SKM-1 (cell line): ENCODE measurements around the gene OPTN.
"Not testable (repeated sequence)": the region's sequence is repeated elsewhere in the genome, so short reads cannot be mapped to it uniquely, and the experiment has no call there.

Source experiments
- DNase-seq: peaks from one replicate; lab custom pipeline; 2025; ENCODE audit not compliant: unreplicated experiment; lab: John Stamatoyannopoulos, UW

Gene OPTN

GRCh38 chr10:13099666-13100348, at the start of gene OPTN:
Gene OPTN, plus strand, starts transcription at chr10:13100163. Its CDS starts 8,960 bp downstream, at chr10:13109123.
- DNase-seq: no peak

GRCh38 chr10:13051126-13051694, 48.8 kb upstream of the OPTN start:
- no peak for DNase-seq

- not testable (repeated sequence) for DNase-seq
These were observed 46.8 kb upstream of the OPTN start for GRCh38 chr10:13053208-13053607.

GRCh38 chr10:13053794-13054462, 46.0 kb upstream of the OPTN start:
- no peak for DNase-seq

- no peak for DNase-seq
These were observed 45.1 kb upstream of the OPTN start for GRCh38 chr10:13054844-13055243.

GRCh38 chr10:13056456-13057077, 43.4 kb upstream of the OPTN start:
- no peak for DNase-seq

- DNase-seq: no peak
These were observed 37.2 kb upstream of the OPTN start for GRCh38 chr10:13062803-13063202.

- DNase-seq: no peak
These were observed 33.4 kb upstream of the OPTN start for GRCh38 chr10:13066527-13066926.

GRCh38 chr10:13067431-13067830, 32.5 kb upstream of the OPTN start:
- no peak for DNase-seq

- DNase-seq: no peak
These were observed 31.9 kb upstream of the OPTN start for GRCh38 chr10:13068071-13068470.

GRCh38 chr10:13068484-13068883, 31.5 kb upstream of the OPTN start:
- DNase-seq: no peak

- no peak for DNase-seq
These were observed 27.6 kb upstream of the OPTN start for GRCh38 chr10:13072339-13072738.

GRCh38 chr10:13074563-13075451, 25.2 kb upstream of the OPTN start:
- DNase-seq: no peak

GRCh38 chr10:13078912-13079775, 20.8 kb upstream of the OPTN start:
- no peak for DNase-seq

- DNase-seq: no peak
These were observed 20.2 kb upstream of the OPTN start for GRCh38 chr10:13079776-13080050.

- no peak for DNase-seq
These were observed 19.3 kb upstream of the OPTN start for GRCh38 chr10:13080643-13081042.

- DNase-seq: not testable (repeated sequence)
These were observed 16.3 kb upstream of the OPTN start for GRCh38 chr10:13083700-13084099.

GRCh38 chr10:13086056-13086455, 13.9 kb upstream of the OPTN start:
- no peak for DNase-seq

GRCh38 chr10:13087601-13087985, 12.4 kb upstream of the OPTN start:
- DNase-seq: no peak

- DNase-seq: no peak
These were observed 11.9 kb upstream of the OPTN start for GRCh38 chr10:13087986-13088618.
